GM21381 (cell line): ENCODE results near the gene VPS26C.
"Not testable (repeated sequence)": the region's sequence is repeated elsewhere in the genome, so short reads cannot be mapped to it uniquely, and the experiment has no call there.

Experiments
- ATAC-seq: cut with Tn5 transposase; IDR thresholded peaks from one replicate; pipeline ENCODE4 v1.9.1; 2021; ENCODE audit warnings: mild to moderate bottlenecking, moderate library complexity; ENCODE audit not compliant: unreplicated experiment

Gene VPS26C

DNA sequence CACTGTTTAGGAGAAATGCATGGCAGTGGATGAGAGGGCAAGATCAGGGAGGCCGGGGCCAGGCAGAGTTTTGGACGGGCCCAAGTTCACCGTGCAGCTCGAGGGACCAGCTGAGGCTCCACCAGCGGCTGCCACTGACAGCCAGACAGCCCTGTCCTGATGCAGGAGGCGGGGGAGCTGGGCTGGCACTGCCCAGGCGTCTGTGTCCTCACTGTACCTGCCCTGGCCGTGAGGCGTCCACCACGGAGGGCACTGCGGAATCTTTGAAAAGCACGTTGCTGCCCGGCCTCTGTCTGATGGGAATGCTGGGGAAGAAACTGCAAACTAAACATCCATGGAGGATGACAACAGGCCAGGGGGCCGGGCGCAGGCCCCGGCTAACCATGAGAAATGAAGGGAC is 35.5 kb downstream of the VPS26C start:
- ATAC-seq: no peak

DNA sequence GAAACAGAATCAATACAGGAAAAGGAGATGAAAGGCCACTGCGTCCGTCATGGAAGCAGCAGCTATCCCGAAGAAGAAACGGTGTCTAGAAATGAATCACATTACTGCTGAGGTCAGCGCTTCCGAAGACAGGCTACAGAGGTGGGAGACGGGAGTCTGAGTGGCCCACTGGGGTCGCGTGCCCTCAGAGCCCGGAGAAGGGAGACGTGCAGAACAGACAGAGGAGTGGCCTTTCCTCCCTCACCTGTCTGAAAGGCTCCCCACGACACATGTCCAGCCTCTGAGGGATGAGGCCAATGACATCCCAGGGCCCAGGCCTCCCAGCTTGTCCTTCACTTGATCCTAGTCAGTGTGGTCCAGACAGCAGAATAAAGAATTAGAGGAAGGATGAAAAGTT is 35.9 kb downstream of the VPS26C start:
- ATAC-seq: no peak

DNA sequence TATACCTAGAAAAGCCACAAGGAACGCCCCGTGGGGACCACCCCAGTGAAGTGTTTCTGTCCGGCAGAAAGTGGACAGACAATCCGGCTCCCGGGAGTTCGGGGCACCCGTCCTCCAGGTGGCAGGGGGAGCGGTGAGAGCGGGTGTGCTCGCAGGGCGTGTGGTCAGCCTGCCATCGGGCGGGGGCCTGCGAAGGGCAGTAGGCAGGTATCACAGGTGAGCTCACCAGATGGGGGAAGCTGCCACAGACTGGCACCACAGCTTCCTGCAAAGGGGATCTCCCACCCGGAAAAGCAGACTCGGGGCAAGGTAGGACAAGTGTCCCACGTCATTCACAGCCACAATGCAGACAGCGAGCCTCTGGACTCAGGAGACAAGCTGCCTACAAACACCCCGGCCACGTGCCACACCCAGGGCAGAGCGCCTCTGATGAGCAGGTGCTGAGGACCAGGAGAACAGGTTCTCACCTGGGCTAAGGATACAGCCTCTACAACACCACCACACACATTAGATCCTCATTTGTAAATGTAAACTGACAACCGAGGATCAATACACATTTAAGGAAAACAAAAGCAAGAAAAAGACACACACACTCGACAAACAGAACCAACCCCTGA is 36.4 kb downstream of the VPS26C start:
- no peak for ATAC-seq

DNA sequence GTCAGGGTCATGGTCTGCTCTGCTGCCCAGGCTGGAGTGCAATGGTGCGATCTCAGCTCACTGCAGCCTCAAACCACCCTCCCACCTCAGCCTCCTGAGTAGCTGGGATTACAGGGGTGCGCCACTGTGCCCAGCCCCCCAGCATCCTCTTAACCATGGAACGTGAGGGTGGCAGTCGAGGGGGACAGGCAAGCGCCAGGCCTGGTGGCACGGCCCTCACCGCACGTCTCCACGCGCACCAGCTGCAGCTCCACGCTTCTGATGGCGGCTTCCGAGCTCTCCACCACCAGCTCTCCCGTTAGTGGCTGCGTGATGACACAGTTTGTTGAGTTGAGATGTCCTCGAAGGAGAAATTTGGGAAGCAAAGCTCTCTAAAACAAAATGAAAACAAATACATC is 39.1 kb downstream of the VPS26C start:
- ATAC-seq: no peak

DNA sequence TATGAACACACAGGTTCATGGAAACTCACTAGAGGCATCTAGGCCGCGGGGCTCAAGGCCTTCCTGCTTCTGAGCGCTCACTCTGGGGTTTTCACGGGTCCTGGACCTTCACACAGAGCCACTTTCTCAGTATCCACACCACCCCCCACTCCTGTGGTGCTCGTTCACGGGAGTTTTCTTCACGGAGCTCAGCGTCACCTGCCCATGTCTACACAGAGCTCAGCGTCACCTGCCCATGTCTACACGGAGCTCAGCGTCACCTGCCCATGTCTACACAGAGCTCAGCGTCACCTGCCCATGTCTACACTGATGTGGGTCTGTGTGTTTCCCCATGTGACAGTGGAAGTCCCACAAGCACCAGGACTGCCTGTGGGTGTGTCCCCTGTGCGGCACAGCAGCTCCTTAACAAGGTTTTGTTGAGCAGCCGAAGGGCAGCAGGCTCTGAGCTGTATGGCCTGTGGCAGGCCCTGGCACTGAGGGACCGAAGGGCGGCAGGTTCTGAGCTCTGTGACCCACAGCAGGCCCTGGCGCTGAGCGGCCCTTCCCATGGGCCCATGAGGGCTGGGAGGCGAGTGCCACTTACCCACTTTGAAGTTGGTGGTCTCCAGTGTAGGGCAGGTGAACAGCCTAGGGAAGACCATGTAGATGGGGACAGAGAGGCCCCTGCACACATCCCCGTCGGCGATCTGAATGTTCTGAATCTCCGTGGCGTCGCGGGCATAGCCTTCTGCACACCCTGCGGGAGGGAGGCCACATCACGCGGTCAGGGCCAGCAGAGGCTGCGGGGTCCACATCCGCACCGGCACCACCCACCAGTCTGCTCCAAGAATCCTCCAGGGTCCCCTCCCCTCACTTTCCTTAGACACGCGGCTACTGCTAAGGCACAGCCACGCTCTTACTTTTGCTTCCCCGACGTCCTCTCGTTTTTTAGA is 39.8 kb downstream of the VPS26C start:
- ATAC-seq: no peak

DNA sequence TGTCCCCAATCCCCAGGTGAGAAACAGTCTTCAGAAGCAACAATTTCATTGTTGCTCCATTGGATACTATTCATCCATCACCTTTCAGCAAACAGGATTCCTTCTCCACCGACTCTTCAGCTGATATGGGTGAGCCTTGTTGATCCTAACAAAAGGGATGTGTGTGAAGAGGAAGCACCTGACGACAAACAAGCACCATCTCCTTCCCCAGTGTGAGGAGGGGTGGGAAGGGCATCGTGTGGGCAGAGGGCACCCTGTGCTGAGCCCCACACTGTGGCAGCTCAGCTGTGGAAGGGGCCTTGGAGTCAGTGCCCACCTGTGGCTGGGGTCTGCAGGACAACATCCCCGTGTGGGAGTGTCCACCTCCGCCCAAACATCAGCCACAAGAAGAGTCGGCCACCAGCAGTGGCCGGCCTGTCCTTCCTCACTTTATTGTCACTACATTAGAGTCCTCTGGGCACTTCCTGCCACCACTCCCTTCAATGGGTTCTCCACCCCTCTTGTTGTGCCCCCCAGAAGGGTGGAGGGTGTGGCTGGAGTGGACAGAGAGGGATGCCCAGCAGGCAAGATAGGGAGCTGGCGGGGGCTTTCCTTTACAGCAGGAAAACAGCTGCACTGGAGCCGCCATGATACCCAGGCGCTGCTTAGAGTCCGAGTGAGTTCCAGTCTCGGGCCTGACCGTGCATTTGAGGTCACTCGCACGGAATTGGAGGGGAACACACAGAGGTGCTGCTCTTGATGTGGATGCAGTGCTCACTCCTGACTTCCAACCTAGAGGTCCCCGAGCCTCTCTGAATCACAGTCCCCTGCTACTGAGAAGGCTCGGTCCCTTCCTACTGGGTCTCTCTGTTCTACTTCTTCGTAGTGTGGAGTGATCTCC is 40.9 kb downstream of the VPS26C start:
- no peak for ATAC-seq

DNA sequence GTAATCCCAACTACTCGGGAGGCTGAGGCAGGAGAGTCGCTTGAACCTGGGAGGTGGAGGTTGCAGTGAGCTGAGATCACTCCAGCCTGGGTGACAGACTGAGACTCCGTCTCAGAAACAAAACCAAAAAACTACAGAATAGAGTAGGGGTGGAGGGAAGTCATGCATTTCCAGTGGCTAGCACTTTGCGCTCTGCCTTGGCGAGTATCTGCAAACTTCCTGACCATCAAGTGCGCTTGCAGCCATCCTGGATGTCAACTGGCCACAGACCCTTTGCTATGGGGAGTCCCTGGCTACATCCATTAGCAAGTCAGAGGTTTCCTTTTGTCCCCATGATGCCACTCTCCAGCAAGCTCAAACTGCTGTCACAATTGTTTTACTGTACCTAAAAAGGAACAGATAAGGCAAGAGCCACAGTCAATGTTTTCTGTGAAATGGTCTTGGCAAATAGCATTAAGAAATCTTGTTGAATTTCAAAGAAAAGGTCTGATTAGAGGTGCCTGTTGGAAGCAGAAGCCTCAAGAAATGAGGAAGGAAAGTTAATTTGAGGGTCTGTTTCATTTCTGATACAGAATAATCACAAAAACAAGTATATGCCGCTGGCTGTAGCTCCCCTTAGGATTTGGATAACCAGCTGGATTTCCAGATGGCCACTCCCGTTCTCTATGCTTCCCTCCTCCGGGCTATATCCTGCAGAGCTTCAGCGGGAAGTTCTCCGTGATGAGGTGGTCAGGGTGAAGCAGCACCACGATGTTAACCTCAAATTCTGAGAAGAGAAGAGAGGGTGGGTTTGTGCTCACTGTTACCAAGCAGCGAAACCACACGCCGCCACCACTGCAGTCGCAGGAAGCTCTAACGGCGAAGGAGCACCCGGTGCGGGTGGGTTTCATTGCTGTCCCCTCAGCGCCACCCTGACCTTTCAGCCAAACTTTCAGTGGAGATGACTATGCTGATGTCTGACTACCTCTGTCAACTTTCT is 42.0 kb downstream of the VPS26C start:
- no peak for ATAC-seq

DNA sequence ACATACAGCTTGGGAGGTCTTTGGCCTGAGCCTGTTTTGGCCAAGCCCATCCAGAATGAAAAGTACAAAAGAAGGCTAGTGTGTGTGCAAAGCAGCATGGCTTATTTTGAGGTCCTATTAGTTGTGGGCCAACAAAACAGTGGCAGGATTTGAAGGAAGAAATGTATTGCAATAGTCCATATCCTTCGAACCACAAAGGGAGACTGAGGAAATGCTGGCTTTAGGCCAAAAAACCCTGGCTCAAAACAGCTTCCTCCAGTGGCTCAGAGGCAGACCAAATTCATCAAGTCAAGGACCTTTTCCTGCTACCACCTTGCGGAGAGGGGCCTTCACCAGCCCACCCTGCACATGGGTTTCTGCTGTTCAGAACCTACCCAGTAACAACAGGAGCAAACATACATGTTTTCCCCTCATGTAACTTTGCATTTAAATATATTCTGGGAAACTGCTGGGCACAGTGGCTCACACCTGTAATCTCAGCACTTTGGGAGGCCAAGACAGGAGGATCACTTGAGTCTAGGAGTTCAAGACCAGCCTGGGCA is 43.3 kb downstream of the VPS26C start:
- ATAC-seq: no peak

DNA sequence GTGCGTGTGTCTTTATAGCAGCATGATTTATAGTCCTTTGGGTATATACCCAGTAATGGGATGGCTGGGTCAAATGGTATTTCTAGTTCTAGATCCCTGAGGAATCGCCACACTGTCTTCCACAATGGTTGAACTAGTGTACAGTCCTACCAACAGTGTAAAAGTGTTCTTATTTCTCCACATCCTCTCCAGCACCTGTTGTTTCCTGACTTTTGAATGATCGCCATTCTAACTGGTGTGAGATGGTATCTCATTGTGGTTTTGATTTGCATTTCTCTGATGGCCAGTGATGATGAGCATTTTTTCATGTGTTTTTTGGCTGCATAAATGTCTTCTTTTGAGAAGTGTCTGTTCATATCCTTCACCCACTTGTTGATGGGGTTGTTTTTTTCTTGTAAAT is 44.9 kb downstream of the VPS26C start:
- not testable (repeated sequence) for ATAC-seq

DNA sequence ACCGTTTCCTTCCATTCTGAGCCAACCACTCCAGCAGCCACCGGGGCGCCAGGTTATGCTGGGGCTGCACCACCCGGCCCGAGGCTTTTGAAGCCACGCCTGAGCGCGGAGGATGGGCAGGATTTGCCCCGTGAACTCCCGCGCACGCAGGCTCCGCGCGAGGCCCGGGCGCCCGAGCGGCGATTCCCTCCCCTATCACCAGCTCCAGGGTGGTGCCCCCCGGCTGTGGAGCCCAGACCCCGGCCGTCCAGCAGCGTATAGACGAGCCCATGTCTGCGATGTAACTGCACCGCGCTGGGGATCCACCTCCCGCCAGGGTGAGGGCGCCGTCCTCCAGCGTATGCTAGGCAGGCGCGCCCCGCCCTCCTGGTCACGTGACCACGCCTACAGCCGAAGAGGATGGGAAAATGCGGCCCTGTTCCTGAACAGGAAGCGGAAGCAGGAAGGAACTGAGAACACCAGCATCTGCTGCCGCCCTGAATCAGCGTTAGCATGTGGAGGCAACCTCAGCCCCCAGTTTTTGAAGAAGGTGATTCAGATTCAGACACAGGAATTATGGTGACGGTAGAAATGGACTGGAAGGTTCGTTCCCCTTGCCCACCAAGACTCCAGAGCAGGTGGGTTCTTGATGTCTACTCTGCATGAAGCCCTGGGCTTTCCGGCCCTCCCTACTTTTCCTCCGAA is 46.0 kb downstream of the VPS26C start:
- ATAC-seq: peak; percentile 83

DNA sequence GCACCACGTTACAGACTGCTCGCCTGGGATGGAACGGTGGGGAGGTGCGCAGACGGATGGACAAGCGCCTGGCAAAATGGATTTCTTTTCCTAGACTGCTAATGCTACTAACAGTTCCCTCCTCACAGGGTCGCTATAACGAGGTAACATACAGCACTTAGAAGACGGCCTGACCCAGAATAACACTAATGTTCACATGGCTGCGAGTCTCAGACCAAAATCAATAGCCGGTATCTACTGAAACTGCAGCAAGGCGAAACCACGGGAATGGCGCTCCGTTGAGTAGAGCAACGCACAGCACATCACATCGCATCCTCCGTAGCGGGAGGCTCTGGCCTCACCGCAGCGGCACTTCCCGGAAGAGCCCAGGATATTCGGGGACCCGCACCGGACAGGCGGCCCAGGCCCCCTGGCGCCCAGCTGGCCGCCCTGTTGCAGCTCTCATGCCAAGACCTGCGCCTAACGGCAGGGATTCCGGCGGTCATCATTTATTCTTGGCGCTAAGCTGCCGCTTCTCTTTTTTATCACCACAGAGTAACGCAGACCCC is 46.6 kb downstream of the VPS26C start:
- ATAC-seq: peak; percentile 40

DNA sequence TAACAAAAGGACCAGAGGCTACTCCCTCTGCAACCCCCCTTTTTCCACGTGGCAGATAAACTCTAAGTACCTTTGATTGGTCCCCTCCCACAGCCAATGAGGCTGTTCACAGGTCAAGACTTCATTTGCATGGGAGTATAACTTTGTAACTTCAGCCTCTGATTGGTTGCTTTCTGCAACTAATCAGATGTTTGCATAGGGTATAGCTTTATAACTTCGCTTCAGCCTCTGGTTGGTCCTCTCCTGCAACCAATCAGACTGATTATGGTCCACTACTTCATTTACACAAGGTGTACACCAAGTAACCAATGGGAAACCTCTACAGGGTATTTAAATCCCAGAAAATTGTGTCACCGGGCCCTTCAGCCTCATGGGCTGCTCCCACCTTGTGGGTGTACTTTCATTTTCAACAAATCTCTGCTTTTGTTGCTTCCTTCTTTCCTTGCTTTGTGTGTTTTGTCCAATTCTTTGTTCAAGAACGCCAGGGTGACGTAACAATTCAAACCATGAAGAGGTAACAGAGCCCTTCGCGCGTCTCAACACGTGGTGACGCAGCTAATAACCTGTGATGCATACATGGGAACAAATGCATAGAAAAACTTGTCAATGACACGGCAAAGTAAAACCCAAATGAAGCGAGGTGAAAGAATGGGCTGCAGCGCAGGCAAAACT is 47.2 kb downstream of the VPS26C start:
- ATAC-seq: no peak

DNA sequence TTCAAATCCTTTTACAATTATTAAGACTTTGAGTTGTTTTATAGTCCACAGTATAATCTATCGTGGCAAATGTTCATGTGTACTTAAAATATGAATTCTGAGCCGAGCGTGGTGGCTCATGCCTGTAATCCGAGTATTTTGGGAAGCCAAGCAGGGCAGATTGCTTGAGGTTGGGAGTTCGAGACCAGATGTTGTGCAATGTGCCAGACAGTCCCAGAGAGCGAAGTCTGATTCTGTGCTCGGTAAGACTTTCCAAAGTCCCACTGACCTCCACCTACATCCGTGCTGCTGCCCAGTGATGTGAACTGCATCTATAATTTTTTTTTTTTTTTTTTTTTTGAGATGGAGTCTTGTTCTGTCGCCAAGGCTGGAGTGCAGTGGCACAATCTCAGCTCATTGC is 52.2 kb downstream of the VPS26C start:
- no peak for ATAC-seq

DNA sequence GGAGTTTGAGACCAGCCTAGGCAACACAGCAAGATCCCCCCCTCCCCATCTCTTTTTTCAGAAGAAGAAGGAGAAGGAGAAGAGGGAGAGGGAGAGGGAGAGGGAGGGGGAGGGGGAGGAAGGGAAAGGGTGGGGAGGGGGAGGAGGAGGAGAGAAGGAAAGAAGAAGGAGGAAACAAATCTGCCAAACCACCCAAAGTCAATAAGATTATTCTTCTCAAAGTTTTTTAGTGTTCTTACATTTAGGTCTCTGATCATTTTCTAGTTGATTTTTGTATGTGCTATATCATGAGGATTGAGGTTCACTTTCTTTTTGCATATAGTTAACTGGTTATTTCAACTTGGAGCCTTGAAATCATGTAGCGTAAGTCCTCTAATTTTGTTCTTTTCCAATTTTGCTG is 56.3 kb downstream of the VPS26C start:
- ATAC-seq: no peak

DNA sequence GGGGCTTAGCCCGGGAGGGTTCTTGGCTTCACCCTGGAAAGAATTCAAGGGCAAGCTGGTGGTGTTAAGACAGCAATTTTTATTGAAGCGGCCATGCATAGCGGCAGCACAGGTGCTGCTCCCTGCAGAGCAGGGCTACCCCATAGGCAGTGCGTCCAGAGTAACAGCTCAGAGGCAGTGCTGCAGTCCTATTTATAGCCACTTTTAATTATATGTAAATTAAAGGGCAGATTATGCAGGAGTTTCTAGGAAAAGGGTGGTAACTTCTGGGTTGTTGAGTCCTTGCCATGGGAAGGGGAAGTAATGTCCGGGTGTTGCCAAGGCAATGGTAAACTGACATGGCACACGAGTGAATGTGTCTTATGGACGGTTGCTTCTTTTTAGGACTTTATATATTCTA is 57.0 kb downstream of the VPS26C start:
- no peak for ATAC-seq

DNA sequence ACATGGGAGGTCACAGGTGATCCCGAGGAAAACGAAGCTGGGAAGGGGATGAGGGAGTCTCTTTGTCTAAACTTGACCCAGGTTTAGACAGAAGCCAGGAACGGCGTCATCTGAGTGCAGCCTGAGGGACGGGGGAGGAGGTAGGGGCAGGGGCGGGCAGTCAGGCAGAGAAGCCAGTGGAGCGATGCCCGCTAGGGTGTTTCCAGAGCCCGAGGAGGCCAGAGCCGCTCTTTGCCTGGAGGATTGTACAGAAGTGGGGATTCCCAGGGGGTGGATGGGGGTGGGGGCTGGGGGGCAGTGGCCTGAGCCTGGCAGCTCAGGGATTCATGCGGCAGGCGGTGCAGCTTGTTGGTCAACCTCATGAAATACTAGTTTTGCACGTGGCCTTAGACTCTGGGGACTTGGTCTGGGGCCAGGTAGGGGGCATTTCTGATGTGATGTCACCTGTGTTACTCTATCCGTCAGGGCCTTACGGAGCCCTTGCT is 58.4 kb downstream of the VPS26C start:
- ATAC-seq: peak; percentile 29

DNA sequence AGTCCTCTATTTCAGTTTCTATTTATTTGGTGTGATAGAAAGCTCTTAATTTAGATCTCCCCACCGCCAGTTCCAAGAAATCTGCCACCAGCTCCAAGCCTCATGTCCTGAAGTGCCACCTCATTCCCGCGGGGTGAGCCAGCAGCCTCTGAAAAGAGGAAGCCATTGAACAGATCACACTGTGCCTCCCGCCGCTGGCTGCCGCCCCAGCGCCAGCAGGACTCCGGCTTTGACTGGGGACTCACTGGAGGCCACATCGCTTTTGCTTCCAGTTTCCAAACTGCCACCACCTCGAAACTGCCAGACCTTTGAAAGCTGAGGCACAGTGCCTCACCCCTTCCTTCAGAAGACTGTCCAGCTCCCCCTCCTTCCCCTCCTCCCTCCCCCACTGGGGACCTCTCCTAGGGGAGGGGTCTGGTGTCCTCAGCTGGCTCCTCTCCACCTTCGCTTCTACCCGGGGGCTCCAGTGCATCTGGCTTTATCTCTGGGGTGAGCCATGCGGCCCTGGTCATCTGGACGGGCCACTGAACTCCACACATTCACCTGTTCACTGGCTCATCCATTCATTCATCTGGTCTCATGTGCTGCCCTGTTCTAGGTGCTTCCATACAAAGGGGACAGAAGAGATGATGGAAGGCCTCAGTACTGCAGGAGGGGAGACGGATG is 58.9 kb downstream of the VPS26C start:
- ATAC-seq: peak; percentile 56
